ENCODE measurements around the gene CPNE2.
A peak's percentile ranks its signal among the peaks of the same experiment; 100 is the strongest.

Gene CPNE2

DNA sequence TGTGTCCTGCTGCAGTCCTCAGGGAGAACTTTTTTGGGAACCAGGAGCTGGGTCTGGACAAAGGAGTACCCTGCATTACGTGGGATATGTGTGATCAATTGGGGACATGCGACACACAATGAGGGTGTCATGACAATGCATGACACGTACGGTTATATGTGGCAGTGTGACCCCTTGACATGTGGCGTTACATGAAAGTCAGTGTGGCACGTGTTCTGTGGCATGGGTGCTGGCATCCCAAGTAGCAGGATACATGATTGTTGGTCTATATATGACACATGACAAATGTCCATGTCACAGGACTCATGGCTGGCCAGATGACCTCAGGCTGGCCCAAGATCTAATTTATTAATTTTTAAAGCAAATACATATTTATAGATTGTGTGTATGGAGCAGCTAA lies 9.7 kb upstream of the CPNE2 start:
- H3K4me3 ChIP-seq = no peak overlapping the region
- DNase-seq = no peak
- TF ChIP-seq CTCF (IDR thresholded peaks at IDR 0.05) = no peak
- H3K4me1 ChIP-seq = peaks cover 0 to 7% (median 1%) of the 10 kb centered on the region in 4 donors
- no peak overlapping the region for H3K27ac ChIP-seq
- intact Hi-C loops (cut with DNase I; ENCODE audit: low total_unique reads) = no loop called here
- H3K27me3 ChIP-seq = no peaks in the 10 kb centered on the region
- no peaks in the 10 kb centered on the region for H3K9me3 ChIP-seq
- peaks cover 0 to 13% (median 0%) of the 10 kb centered on the region in 3 donors for H3K36me3 ChIP-seq

GRCh38 chr16:57083485-57084126 lies 8.8 kb upstream of the CPNE2 start:
- peaks cover 0 to 13% (median 0%) of the 10 kb centered on the region in 3 donors for H3K36me3 ChIP-seq
- H3K4me1 ChIP-seq = peaks cover 0 to 7% (median 1%) of the 10 kb centered on the region in 4 donors
- TF ChIP-seq CTCF (IDR thresholded peaks at IDR 0.05) = no peak
- intact Hi-C loops (cut with DNase I; ENCODE audit: low total_unique reads) = no loop called here
- no peak overlapping the region for H3K4me3 ChIP-seq
- no peaks in the 10 kb centered on the region for H3K27me3 ChIP-seq
- no peak for DNase-seq
- no peaks in the 10 kb centered on the region for H3K9me3 ChIP-seq
- no peak overlapping the region for H3K27ac ChIP-seq

DNA sequence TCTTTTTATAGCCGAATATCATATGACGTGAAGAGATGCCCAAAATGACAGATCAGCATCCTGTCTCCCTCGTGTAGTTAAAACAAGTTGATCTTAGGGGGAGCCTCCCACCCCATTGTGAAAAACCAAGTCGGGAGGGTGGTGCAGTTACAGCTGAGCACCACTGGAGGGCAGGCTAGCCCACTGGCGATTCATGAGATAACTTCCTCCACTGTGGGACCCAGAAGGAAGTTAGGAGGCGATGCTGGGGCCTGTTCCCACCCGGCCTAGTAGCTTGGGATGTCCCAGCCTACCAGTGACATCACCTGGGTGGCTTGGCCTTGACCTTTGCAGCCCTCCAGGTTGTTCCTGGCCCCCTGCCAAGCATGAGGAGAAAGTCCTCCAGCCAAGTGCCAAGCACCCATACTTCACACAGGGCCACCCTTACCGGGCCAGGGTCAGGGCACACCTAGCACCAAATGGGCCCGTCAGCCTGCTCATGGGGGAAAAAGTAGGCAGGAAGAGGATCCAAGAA lies 8.1 kb upstream of the CPNE2 start:
- Histone ChIP-seq H3K9me3 (no peaks in the 10 kb centered on the region), H3K36me3 (peaks cover 0 to 7% (median 0%) of the 10 kb centered on the region in 3 donors), H3K4me3 (no peak overlapping the region), H3K4me1 (peaks cover 0 to 7% (median 1%) of the 10 kb centered on the region in 4 donors), H3K27me3 (no peaks in the 10 kb centered on the region), H3K27ac (no peak overlapping the region)
- DNase-seq = peak; percentile 55 to 80
- intact Hi-C loops (cut with DNase I; ENCODE audit: low total_unique reads) = no loop called here
- TF ChIP-seq CTCF (IDR thresholded peaks at IDR 0.05) = peak; percentile 96 to 98

DNA sequence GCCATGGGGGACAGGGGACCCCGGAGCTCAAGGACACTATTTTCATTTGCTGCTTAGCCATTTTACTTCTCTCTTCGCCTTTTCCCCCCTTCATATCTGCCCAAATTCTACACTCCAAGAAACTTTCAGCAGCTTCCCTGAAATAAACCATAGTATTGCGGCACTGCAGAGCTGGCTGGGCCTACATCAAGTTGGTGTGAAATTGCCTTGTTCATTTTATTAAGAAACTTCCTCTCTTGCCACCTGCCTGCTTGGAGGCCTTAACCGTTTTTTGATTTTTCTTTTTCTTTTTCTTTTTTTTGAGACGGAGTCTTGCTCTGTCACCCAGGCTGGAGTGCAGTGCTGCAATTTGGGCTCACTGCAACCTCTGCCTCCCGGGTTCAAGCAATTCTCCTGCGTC lies 7.4 kb upstream of the CPNE2 start:
- intact Hi-C loops (cut with DNase I; ENCODE audit: low total_unique reads) = loop anchor here (5.0 kb wide), 2 partner anchors 82 to 202 kb away; no protein-coding TSS in a partner anchor
- no peak for DNase-seq
- H3K36me3 ChIP-seq = peaks cover 0 to 4% (median 0%) of the 10 kb centered on the region in 3 donors
- H3K27me3 ChIP-seq = no peaks in the 10 kb centered on the region
- H3K9me3 ChIP-seq = no peaks in the 10 kb centered on the region
- no peak for TF ChIP-seq CTCF (IDR thresholded peaks at IDR 0.05)
- H3K4me1 ChIP-seq = peaks cover 0 to 7% (median 1%) of the 10 kb centered on the region in 4 donors
- no peak overlapping the region for H3K4me3 ChIP-seq
- no peak overlapping the region for H3K27ac ChIP-seq

DNA sequence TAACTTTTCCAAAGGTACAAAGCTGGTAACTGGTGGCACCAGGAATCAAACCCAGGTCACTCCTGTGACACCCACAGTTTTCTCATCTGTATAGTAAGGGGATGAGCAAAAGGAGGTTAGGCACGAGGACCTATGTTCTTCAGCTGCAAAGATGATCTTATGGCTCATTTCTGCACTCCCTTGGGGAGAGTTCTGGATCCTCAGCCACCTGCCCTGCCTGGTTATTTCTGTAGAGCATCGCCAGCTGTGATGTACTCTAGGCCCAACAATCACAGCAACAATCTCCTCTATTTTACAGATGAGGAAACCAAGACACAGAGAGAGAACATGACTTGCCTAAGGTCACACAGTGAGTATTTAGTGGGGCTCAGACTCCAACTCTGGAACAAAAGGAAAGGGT lies 5.4 kb upstream of the CPNE2 start:
- H3K4me1 ChIP-seq = peaks cover 0 to 19% (median 6%) of the 10 kb centered on the region in 4 donors
- DNase-seq = no peak
- no peak for TF ChIP-seq CTCF (IDR thresholded peaks at IDR 0.05)
- no peak overlapping the region for H3K4me3 ChIP-seq
- H3K9me3 ChIP-seq = no peaks in the 10 kb centered on the region
- no peaks in the 10 kb centered on the region for H3K36me3 ChIP-seq
- no peaks in the 10 kb centered on the region for H3K27me3 ChIP-seq
- no peak overlapping the region for H3K27ac ChIP-seq
- intact Hi-C loops (cut with DNase I; ENCODE audit: low total_unique reads) = loop anchor here (5.0 kb wide), 2 partner anchors 80 to 200 kb away; no protein-coding TSS in a partner anchor

Data from tibial artery (tissue), 4 donors.